Smooth muscle cell (in vitro differentiated cells): ENCODE results near the gene C2CD3. TPM values are rescaled to one million over a fixed set of nuclear protein-coding genes. Genes with fewer than 3 reads are reported as not detected.
"Not testable (repeated sequence)": the region's sequence is repeated elsewhere in the genome, so short reads cannot be mapped to it uniquely, and the experiment has no call there.

Experiments
- DNase-seq: peaks from one replicate; lab custom pipeline; 2025; ENCODE audit not compliant: unreplicated experiment; lab: John Stamatoyannopoulos, UW
- H2AFZ ChIP-seq: fragments of 200-600 bp; sonication (generic); 2 replicates; pipeline ENCODE4 v1.6.0; 2016; ENCODE audit warnings: antibody characterized with exemption, low read depth, mild to moderate bottlenecking
- H3F3A ChIP-seq: fragments of 200-600 bp; sonication (generic); 2 replicates; pipeline ENCODE4 v1.6.0; 2017; ENCODE audit warnings: antibody characterized with exemption, low read depth
- H3K27ac ChIP-seq: fragments of 200-600 bp; sonication (generic); 2 replicates; pipeline ENCODE4 v1.5.1; 2016; ENCODE audit warnings: low read depth, mild to moderate bottlenecking
- H3K27me3 ChIP-seq: fragments of 200-600 bp; sonication (generic); 2 replicates; pipeline ENCODE4 v1.6.1; 2016; ENCODE audit warnings: low read depth, mild to moderate bottlenecking
- H3K36me3 ChIP-seq: fragments of 200-600 bp; sonication (generic); 2 replicates; pipeline ENCODE4 v1.5.1; 2016; ENCODE audit warnings: low read depth
- H3K4me1 ChIP-seq: fragments of 200-600 bp; sonication (generic); 2 replicates; pipeline ENCODE4 v1.5.1; 2016; ENCODE audit warnings: low read depth
- H3K4me2 ChIP-seq: fragments of 200-600 bp; sonication (generic); 2 replicates; pipeline ENCODE4 v1.6.0; 2016; ENCODE audit warnings: mild to moderate bottlenecking
- H3K4me3 ChIP-seq: fragments of 200-600 bp; sonication (generic); 2 replicates; pipeline ENCODE4 v1.5.1; 2016; ENCODE audit warnings: mild to moderate bottlenecking
- H3K79me2 ChIP-seq: fragments of 200-600 bp; sonication (generic); 2 replicates; pipeline ENCODE4 v1.6.0; 2016; ENCODE audit warnings: low read depth, mild to moderate bottlenecking
- H3K9ac ChIP-seq: fragments of 200-600 bp; sonication (generic); 2 replicates; pipeline ENCODE4 v1.6.0; 2016; ENCODE audit warnings: low read depth
- H3K9me3 ChIP-seq: fragments of 200-600 bp; sonication (generic); replicated peaks from 2 replicates; pipeline ENCODE4 v1.5.1; 2016; ENCODE audit warnings: low read depth
- H4K20me1 ChIP-seq: fragments of 200-600 bp; sonication (generic); 2 replicates; pipeline ENCODE4 v1.6.0; 2016; ENCODE audit warnings: low read depth
- WGBS: methylation state at CpG from one replicate; pipeline ENCODE4 v1.1.7; 2016; ENCODE audit warnings: low lambda C conversion rate; 5-methylcytosine and 5-hydroxymethylcytosine counted together
- polyA plus RNA-seq: library from polyadenylated mRNA; unstranded; fragments of >200 nt; fragmentation: Nextera tagmentation; extraction: Ambion mirVana; gene quantifications from 2 replicates; pipeline ENCODE4 v1.2.1, GENCODE V29; 2016
- total RNA-seq: library from RNA; depleted of rRNA; stranded (reverse); fragments of >200 nt; gene quantifications from 2 replicates; pipeline ENCODE4 v1.2.3, GENCODE V29; 2014
- TF ChIP-seq, protein P1 (sequence below): fragments of 200-600 bp; sonication (generic); IDR thresholded peaks from 2 replicates; pipeline ENCODE4 v1.5.1; 2017; ENCODE audit warnings: borderline replicate concordance, mild to moderate bottlenecking, antibody characterized with exemption; ENCODE audit not compliant: insufficient read depth, poor library complexity, severe bottlenecking

Gene C2CD3
- total and polyA plus RNA-seq, 2 experiments from 2014 or later: 4.9 to 24.1 TPM

DNA sequence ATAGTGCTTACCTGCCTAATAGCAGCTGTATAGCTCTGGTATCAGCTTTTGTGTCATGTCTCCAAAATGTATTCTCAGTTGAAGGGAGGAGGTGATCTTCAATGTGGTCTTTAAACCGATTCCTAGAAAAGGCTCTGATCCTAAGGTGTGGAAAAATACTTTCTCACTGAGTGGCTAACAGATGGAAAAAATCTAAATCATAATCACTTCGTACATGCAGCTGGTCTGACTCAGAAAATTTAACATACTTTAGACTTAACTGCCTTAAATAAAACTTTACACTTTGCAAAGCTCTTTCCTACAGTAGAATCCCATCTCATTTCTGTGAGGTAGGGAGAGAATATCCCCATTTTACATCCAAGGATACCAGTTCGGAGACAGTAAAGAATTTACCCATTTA lies 38.0 kb downstream of the C2CD3 start:
- Histone ChIP-seq H3K4me2 (no peak overlapping the region), H3K79me2 (no peaks in the 10 kb centered on the region), H4K20me1 (no peaks in the 10 kb centered on the region), H3K9me3 (no peaks in the 10 kb centered on the region), H3K4me1 (no peaks in the 10 kb centered on the region), H3K4me3 (no peak overlapping the region), H2AFZ (no peak overlapping the region), H3F3A (peaks cover 3% of the 10 kb centered on the region), H3K9ac (no peak overlapping the region), H3K27me3 (no peaks in the 10 kb centered on the region), H3K36me3 (no peaks in the 10 kb centered on the region), H3K27ac (no peak overlapping the region)
- no peak for DNase-seq
- TF ChIP-seq, protein P1, sequence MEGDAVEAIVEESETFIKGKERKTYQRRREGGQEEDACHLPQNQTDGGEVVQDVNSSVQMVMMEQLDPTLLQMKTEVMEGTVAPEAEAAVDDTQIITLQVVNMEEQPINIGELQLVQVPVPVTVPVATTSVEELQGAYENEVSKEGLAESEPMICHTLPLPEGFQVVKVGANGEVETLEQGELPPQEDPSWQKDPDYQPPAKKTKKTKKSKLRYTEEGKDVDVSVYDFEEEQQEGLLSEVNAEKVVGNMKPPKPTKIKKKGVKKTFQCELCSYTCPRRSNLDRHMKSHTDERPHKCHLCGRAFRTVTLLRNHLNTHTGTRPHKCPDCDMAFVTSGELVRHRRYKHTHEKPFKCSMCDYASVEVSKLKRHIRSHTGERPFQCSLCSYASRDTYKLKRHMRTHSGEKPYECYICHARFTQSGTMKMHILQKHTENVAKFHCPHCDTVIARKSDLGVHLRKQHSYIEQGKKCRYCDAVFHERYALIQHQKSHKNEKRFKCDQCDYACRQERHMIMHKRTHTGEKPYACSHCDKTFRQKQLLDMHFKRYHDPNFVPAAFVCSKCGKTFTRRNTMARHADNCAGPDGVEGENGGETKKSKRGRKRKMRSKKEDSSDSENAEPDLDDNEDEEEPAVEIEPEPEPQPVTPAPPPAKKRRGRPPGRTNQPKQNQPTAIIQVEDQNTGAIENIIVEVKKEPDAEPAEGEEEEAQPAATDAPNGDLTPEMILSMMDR: no peak
- WGBS: 87% methylated on average over 3 of the region's 3 CpGs

DNA sequence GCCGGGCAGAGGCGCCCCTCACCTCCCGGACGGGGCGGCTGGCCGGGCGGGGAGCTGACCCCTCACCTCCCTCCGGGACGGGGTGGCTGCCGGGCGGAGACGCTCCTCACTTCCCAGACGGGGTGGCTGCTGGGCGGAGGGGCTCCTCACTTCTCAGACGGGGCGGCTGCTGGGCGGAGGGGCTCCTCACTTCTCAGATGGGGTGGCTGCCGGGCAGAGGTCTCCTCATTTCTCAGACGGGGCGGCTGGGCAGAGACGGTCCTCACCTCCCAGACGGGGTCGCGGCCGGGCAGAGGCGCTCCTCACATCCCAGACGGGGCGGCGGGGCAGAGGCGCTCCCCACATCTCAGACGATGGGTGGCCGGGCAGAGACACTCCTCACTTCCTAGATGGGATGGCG lies 41.7 kb downstream of the C2CD3 start:
- H3K4me3 ChIP-seq, H3K4me2 ChIP-seq, H3K4me1 ChIP-seq, H2AFZ ChIP-seq, H3K9me3 ChIP-seq, H3K36me3 ChIP-seq, DNase-seq, H3K79me2 ChIP-seq, H3K27ac ChIP-seq, H4K20me1 ChIP-seq, H3F3A ChIP-seq, H3K27me3 ChIP-seq, H3K9ac ChIP-seq: not testable (repeated sequence)
- 98% methylated on average over 21 of the region's 33 CpGs for WGBS

DNA sequence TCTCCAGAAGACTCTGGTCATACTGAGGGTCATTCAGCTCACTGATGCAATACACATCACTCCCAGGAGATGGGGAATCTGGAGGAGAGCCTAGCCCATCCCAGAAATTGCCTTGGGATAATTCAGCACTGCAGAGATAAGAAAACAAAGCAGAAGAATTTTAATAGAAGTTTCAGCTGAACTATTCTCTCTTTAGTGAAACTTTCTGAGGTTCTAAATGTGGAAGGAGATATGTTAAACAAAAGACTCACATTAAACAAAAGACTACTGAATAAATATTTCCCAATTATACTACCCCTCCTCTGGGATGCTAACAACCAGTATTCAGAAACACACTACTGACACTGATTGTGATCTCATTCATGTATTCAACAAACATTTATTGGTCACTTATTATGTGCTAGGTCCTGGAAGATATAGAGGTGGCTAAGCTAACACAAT lies 47.8 kb downstream of the C2CD3 start:
- H3K4me1 ChIP-seq: no peaks in the 10 kb centered on the region
- H3K9ac ChIP-seq: no peak overlapping the region
- H3K36me3 ChIP-seq: no peaks in the 10 kb centered on the region
- H2AFZ ChIP-seq: no peak overlapping the region
- no peaks in the 10 kb centered on the region for H3F3A ChIP-seq
- H3K4me2 ChIP-seq: no peak overlapping the region
- no peak overlapping the region for H3K4me3 ChIP-seq
- H4K20me1 ChIP-seq: no peaks in the 10 kb centered on the region
- no peaks in the 10 kb centered on the region for H3K9me3 ChIP-seq
- H3K79me2 ChIP-seq: no peaks in the 10 kb centered on the region
- H3K27me3 ChIP-seq: no peaks in the 10 kb centered on the region
- H3K27ac ChIP-seq: no peak overlapping the region
- no peak for DNase-seq
- TF ChIP-seq, protein P1: no peak

DNA sequence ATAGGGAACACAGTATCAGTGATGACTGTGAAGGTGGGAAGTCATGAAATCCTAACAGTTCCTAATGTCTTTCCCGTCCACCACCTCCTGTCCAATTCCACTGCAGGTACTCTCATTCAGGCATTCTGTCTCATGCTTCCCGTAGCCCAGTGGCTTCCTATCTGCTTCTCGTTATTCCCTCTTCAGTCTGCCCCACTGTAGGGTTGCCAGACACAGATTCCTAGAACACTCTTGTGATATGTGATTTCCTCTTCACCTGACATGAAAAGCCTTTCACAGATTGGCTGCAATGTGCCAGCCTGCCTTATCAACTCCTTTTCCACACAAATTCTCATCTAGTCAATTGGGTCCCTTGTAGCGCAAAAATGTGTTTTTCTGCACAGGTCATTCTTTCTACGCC lies 49.0 kb downstream of the C2CD3 start:
- 85% methylated on average over 5 of the region's 5 CpGs for WGBS
- no peak for DNase-seq
- Histone ChIP-seq H2AFZ (no peak overlapping the region), H3K27me3 (no peaks in the 10 kb centered on the region), H3F3A (no peaks in the 10 kb centered on the region), H3K36me3 (no peaks in the 10 kb centered on the region), H3K79me2 (no peaks in the 10 kb centered on the region), H3K9ac (no peak overlapping the region), H3K27ac (no peak overlapping the region), H3K4me1 (no peaks in the 10 kb centered on the region), H3K9me3 (no peaks in the 10 kb centered on the region), H3K4me2 (no peak overlapping the region), H3K4me3 (no peak overlapping the region), H4K20me1 (no peaks in the 10 kb centered on the region)
- TF ChIP-seq, protein P1: no peak

DNA sequence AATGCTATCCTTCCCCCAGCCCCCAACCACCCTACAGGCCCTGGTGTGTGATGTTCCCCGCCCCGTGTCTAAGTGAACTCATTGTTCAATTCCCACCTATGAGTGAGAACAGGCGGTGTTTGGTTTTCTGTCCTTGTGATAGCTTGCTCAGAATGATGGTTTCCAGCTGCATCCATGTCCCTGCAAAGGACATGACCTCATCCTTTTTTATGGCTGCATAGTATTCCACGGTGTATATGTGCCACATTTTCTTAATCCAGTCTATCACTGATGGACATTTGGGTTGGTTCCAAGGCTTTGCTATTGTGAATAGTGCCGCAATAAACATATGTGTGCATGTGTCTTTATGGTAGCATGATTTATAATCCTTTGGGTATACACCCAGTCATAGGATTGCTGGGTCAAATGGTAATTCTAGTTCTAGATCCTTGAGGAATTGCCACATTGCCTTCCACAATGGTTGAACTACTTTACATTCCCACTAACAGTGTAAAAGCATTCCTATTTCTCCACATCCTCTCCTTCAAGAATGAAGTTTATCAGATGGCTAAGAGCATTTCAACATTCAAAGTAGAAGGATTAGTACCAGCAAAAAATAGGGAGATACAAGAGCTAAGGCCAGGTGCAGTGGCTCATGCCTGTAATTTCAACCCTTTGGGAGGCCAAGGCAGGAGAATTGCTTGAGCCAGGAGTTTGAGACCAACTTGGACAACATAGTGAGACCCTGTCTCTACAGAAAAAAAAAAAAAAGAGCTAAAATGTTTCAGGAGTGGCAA lies 50.4 kb downstream of the C2CD3 start:
- H3K27ac ChIP-seq, H3K36me3 ChIP-seq, H4K20me1 ChIP-seq, H3K27me3 ChIP-seq, H3K4me2 ChIP-seq, H3K9me3 ChIP-seq, H3K4me1 ChIP-seq, H3K9ac ChIP-seq, H3F3A ChIP-seq, H2AFZ ChIP-seq, H3K79me2 ChIP-seq, H3K4me3 ChIP-seq, DNase-seq: not testable (repeated sequence)
- 100% methylated on average over 5 of the region's 5 CpGs for whole genome bisulfite sequencing
